Right forelimb (tissue), 1 donor: ENCODE results near the gene SMURF2.
A peak's percentile ranks its signal among the peaks of the same experiment; 100 is the strongest.
"Not testable (repeated sequence)": the region's sequence is repeated elsewhere in the genome, so short reads cannot be mapped to it uniquely, and the experiment has no call there.

ENCODE experiments used
- DNase-seq: peaks from one replicate; pipeline ENCODE4 v3.0.0-alpha.2; 2018

The SMURF2 gene

GRCh38 chr17:64661976-64662773, at the start of gene SMURF2:
Gene SMURF2, minus strand, starts transcription at chr17:64662307. Its CDS starts 427 bp downstream, at chr17:64661880.
- DNase-seq: peak; percentile 89

GRCh38 chr17:64709481-64709880, 47.4 kb upstream of the SMURF2 start:
- DNase-seq: no peak

GRCh38 chr17:64707050-64707591, 45.0 kb upstream of the SMURF2 start:
- DNase-seq: peak; percentile 70

GRCh38 chr17:64706224-64707049, 44.3 kb upstream of the SMURF2 start:
- DNase-seq: no peak

- DNase-seq: no peak
Measured at GRCh38 chr17:64702815-64703214, 40.7 kb upstream of the SMURF2 start.

- DNase-seq: no peak
Measured at GRCh38 chr17:64698725-64699124, 36.6 kb upstream of the SMURF2 start.

- no peak for DNase-seq
Measured at GRCh38 chr17:64694207-64694606, 32.1 kb upstream of the SMURF2 start.

- no peak for DNase-seq
Measured at GRCh38 chr17:64692187-64692586, 30.1 kb upstream of the SMURF2 start.

- DNase-seq: no peak
Measured at GRCh38 chr17:64689106-64689505, 27.0 kb upstream of the SMURF2 start.

GRCh38 chr17:64688481-64688880, 26.4 kb upstream of the SMURF2 start:
- DNase-seq: no peak

GRCh38 chr17:64687961-64688360, 25.9 kb upstream of the SMURF2 start:
- DNase-seq: no peak

GRCh38 chr17:64687376-64687775, 25.3 kb upstream of the SMURF2 start:
- DNase-seq: no peak

GRCh38 chr17:64686705-64687104, 24.6 kb upstream of the SMURF2 start:
- no peak for DNase-seq

GRCh38 chr17:64685705-64686104, 23.6 kb upstream of the SMURF2 start:
- DNase-seq: no peak

- DNase-seq: no peak
Measured at GRCh38 chr17:64683796-64684195, 21.7 kb upstream of the SMURF2 start.

- DNase-seq: no peak
Measured at GRCh38 chr17:64682261-64683181, 20.4 kb upstream of the SMURF2 start.

GRCh38 chr17:64679710-64680216, 17.7 kb upstream of the SMURF2 start:
- peak; percentile 48 for DNase-seq

GRCh38 chr17:64676763-64677162, 14.7 kb upstream of the SMURF2 start:
- DNase-seq: no peak

GRCh38 chr17:64670843-64671590, 8.9 kb upstream of the SMURF2 start:
- not testable (repeated sequence) for DNase-seq

- not testable (repeated sequence) for DNase-seq
Measured at GRCh38 chr17:64667807-64668721, 6.0 kb upstream of the SMURF2 start.
